H1 (cell line): Measurements from ENCODE around the gene TP53I3. TPM values are rescaled to one million over a fixed set of nuclear protein-coding genes. Genes with fewer than 3 reads are reported as not detected.

Experiments used
- CTCF ChIA-PET: fragments of 300-600 bp; sonication (Branson Sonifier 250); formaldehyde crosslinking; loops from one replicate; lab custom pipeline; 2021; ENCODE audit not compliant: partially characterized antibody; lab: Charles Lee
- POLR2A ChIA-PET: fragments of 300-600 bp; sonication (Branson Sonifier 250); formaldehyde crosslinking; loops from one replicate; lab custom pipeline; 2021; ENCODE audit warnings: inconsistent platforms; ENCODE audit not compliant: partially characterized antibody; lab: Charles Lee
- DNase-seq, 2 experiments: peaks; one replicate each; pipeline versions ENCODE4 v3.0.0 to v3.0.0-alpha.2; 2010 to 2022; ENCODE audit warnings: low spot score in 2 of 2, low read depth in 1 of 2, mixed read lengths in 1 of 2
- FAIRE-seq: peaks from 2 replicates; lab custom pipeline; 2011; peaks lifted over from hg19 to GRCh38; lab: Jason Lieb, UNC
- H2AFZ ChIP-seq: 2 replicates; pipeline ENCODE4 v1.8.1; 2012; ENCODE audit warnings: low read length, inconsistent platforms
- H2AK5ac ChIP-seq: 2 replicates; pipeline ENCODE4 v1.6.1; 2013; ENCODE audit warnings: low read depth, low read length
- H2BK120ac ChIP-seq: replicated peaks from 2 replicates; pipeline ENCODE3; 2013; ENCODE audit warnings: low read depth, low read length, inconsistent platforms
- H2BK12ac ChIP-seq: 2 replicates; pipeline ENCODE4 v1.6.1; 2013; ENCODE audit warnings: low read depth, low read length
- H2BK15ac ChIP-seq: 2 replicates; pipeline ENCODE4 v1.6.1; 2013; ENCODE audit warnings: low read length
- H2BK20ac ChIP-seq: 2 replicates; pipeline ENCODE4 v1.6.1; 2013; ENCODE audit warnings: low read length
- H2BK5ac ChIP-seq: 2 replicates; pipeline ENCODE4 v1.6.1; 2013; ENCODE audit warnings: low read depth, low read length
- H3K14ac ChIP-seq: 2 replicates; pipeline ENCODE4 v1.6.1; 2013; ENCODE audit warnings: inconsistent platforms; ENCODE audit not compliant: insufficient read length
- H3K18ac ChIP-seq: 2 replicates; pipeline ENCODE4 v1.6.1; 2013; ENCODE audit warnings: low read length; ENCODE audit errors: extremely low read depth
- H3K23ac ChIP-seq: 2 replicates; pipeline ENCODE4 v1.6.1; 2013; ENCODE audit warnings: inconsistent platforms; ENCODE audit not compliant: insufficient read length
- H3K23me2 ChIP-seq: 2 replicates; pipeline ENCODE4 v1.6.1; 2013; ENCODE audit warnings: low read depth, low read length
- H3K27ac ChIP-seq: 2 replicates; pipeline ENCODE4 v1.6.1; 2011; ENCODE audit warnings: low read depth, low read length, inconsistent platforms
- H3K27me3 ChIP-seq, 4 experiments: replicated peaks in 1 of 4; 1 replicate in 1 of 4; 2 replicates in 3 of 4; pipeline versions ENCODE4 v1.6.1 to v1.8.1; 2011 to 2013; ENCODE audit warnings: low read length in 3 of 4, mild to moderate bottlenecking in 3 of 4, inconsistent platforms in 2 of 4, mixed read lengths in 2 of 4, moderate library complexity in 1 of 4; ENCODE audit not compliant: control insufficient read depth in 3 of 4, insufficient read depth in 3 of 4; ENCODE audit errors: extremely low read depth in 1 of 4
- H3K36me3 ChIP-seq, 4 experiments: 2 replicates each; pipeline versions ENCODE4 v1.6.1 to v1.8.1; 2011 to 2013; ENCODE audit warnings: mild to moderate bottlenecking in 4 of 4, low read length in 3 of 4, moderate library complexity in 2 of 4, control low read depth in 1 of 4, inconsistent platforms in 1 of 4; ENCODE audit not compliant: insufficient read depth in 4 of 4, control insufficient read depth in 2 of 4
- H3K4ac ChIP-seq: replicated peaks from 2 replicates; pipeline ENCODE3; 2013; ENCODE audit warnings: low read length, low read depth, mixed read lengths, inconsistent platforms; ENCODE audit not compliant: insufficient read length
- H3K4me1 ChIP-seq, 4 experiments: replicated peaks in 1 of 4; 1 replicate in 1 of 4; 2 replicates in 3 of 4; pipeline versions ENCODE4 v1.6.1 to v1.8.1; 2011 to 2013; ENCODE audit warnings: low read length in 3 of 4, inconsistent platforms in 2 of 4, mixed read lengths in 1 of 4; ENCODE audit not compliant: insufficient read depth in 4 of 4, control insufficient read depth in 3 of 4
- H3K4me2 ChIP-seq, 2 experiments: 2 replicates each; pipeline versions ENCODE4 v1.6.1 to v1.8.1; 2011 to 2013; ENCODE audit warnings: low read depth in 2 of 2, low read length in 2 of 2, control low read depth in 1 of 2, inconsistent platforms in 1 of 2, mild to moderate bottlenecking in 1 of 2; ENCODE audit not compliant: insufficient read depth in 1 of 2
- H3K4me3 ChIP-seq, 4 experiments: fragments of 200-600, 300-600 bp in 1 of 4; sonication (generic), shearing (Covaris generic), sonication (Bioruptor Twin) in 1 of 4; 2 replicates each; pipeline versions ENCODE4 v1.5.1 to v1.8.1; 2011 to 2016; ENCODE audit warnings: low read length in 4 of 4, low read depth in 3 of 4, control low read depth in 2 of 4, inconsistent platforms in 2 of 4, mild to moderate bottlenecking in 2 of 4, mixed read lengths in 1 of 4, moderate library complexity in 1 of 4; ENCODE audit not compliant: insufficient read depth in 2 of 4; ENCODE audit errors: extremely low read depth in 1 of 4
- H3K56ac ChIP-seq: replicated peaks from 2 replicates; pipeline ENCODE3; 2013; ENCODE audit warnings: low read depth, mild to moderate bottlenecking, mixed read lengths, low read length, inconsistent platforms; ENCODE audit not compliant: insufficient read length
- H3K79me1 ChIP-seq: 2 replicates; pipeline ENCODE4 v1.6.1; 2013; ENCODE audit warnings: low read depth, low read length, control low read depth
- H3K79me2 ChIP-seq, 2 experiments: 2 replicates each; pipeline versions ENCODE4 v1.6.1 to v1.8.1; 2012 to 2013; ENCODE audit warnings: low read length in 2 of 2, mild to moderate bottlenecking in 2 of 2, inconsistent platforms in 1 of 2; ENCODE audit not compliant: insufficient read depth in 2 of 2, control insufficient read depth in 1 of 2
- H3K9ac ChIP-seq, 4 experiments: replicated peaks in 1 of 4; 1 replicate in 1 of 4; 2 replicates in 3 of 4; pipeline versions ENCODE4 v1.6.1 to v1.8.1; 2011 to 2013; ENCODE audit warnings: low read depth in 3 of 4, low read length in 3 of 4, control low read depth in 2 of 4, mild to moderate bottlenecking in 2 of 4, moderate library complexity in 2 of 4, inconsistent platforms in 1 of 4; ENCODE audit errors: extremely low read depth in 1 of 4
- H3K9me3 ChIP-seq, 2 experiments: 2 replicates each; pipeline versions ENCODE4 v1.6.1 to v1.8.1; 2012 to 2013; ENCODE audit warnings: mild to moderate bottlenecking in 2 of 2, moderate library complexity in 2 of 2, control low read depth in 1 of 2, inconsistent platforms in 1 of 2, low read depth in 1 of 2, low read length in 1 of 2, mixed read lengths in 1 of 2; ENCODE audit not compliant: insufficient read depth in 2 of 2
- H4K20me1 ChIP-seq, 2 experiments: replicated peaks in 1 of 2; 2 replicates each; pipeline versions ENCODE3 to v1.8.1; 2011 to 2013; ENCODE audit warnings: inconsistent platforms in 2 of 2, low read length in 2 of 2, mild to moderate bottlenecking in 1 of 2; ENCODE audit not compliant: insufficient read depth in 2 of 2, control insufficient read depth in 1 of 2
- H4K5ac ChIP-seq: 2 replicates; pipeline ENCODE4 v1.6.1; 2013; ENCODE audit warnings: low read length, low read depth, mixed read lengths, inconsistent platforms; ENCODE audit not compliant: insufficient read length
- H4K8ac ChIP-seq: 2 replicates; pipeline ENCODE4 v1.8.0; 2013; ENCODE audit warnings: mild to moderate bottlenecking, moderate library complexity, low read length, inconsistent platforms; ENCODE audit not compliant: insufficient read depth; ENCODE audit errors: extremely low read depth
- H4K91ac ChIP-seq: replicated peaks from 2 replicates; pipeline ENCODE3; 2013; ENCODE audit warnings: low read length, mixed read lengths, inconsistent platforms; ENCODE audit not compliant: insufficient read length
- SRF ChIP-seq: IDR thresholded peaks from 2 replicates; pipeline ENCODE4 v1.6.1; 2011; ENCODE audit warnings: mild to moderate bottlenecking, low read depth, low read length, moderate library complexity
- WGBS, 2 experiments: shearing (Covaris generic) in 1 of 2; methylation state at CpG; one replicate each; pipeline versions ENCODE4 v1.1.6 to v1.1.7; 2013 to 2015; ENCODE audit warnings: low lambda C conversion rate in 2 of 2, mixed read lengths in 2 of 2, inconsistent platforms in 1 of 2, low coverage in 1 of 2, missing lambda C conversion rate in 1 of 2; ENCODE audit not compliant: insufficient replicate concordance in 2 of 2, insufficient coverage in 1 of 2, insufficient read length in 1 of 2; ENCODE audit errors: extremely low coverage in 1 of 2, missing lambda C conversion rate in 1 of 2; 5-methylcytosine and 5-hydroxymethylcytosine counted together
- polyA plus RNA-seq, 7 experiments: library from polyadenylated mRNA; depleted of rRNA in 3 of 7; stranded (reverse) in 5 of 7; unstranded in 2 of 7; fragments of >200 nt in 5 of 7; fragments of 200-250 nt in 2 of 7; gene quantifications; 1 replicate in 5 of 7; 2 replicates in 1 of 7; 4 replicates in 1 of 7; pipeline versions ENCODE4 v1.2.1 to v1.2.3, GENCODE V29; 2011 to 2013; ENCODE audit warnings: missing spikeins in 2 of 7, mixed read lengths in 2 of 7
- total RNA-seq: library from RNA; stranded (reverse); fragmentation: NEBNext Ultra II Directional; extraction: Animal tissue kit (Norgen Biotek cat#: 25700); gene quantifications from 2 replicates; pipeline ENCODE4 v1.2.1, GENCODE V29; 2021
- TF ChIP-seq, protein P1 (sequence below): IDR thresholded peaks from 2 replicates; pipeline ENCODE4 v1.6.1; 2012; ENCODE audit warnings: inconsistent platforms

The TP53I3 gene
- total and polyA plus RNA-seq, 2 of the 8 experiments (the other 6 are each of a cell fraction or from before 2014, with no cell fraction given), result 29.4 to 34.5 TPM

DNA sequence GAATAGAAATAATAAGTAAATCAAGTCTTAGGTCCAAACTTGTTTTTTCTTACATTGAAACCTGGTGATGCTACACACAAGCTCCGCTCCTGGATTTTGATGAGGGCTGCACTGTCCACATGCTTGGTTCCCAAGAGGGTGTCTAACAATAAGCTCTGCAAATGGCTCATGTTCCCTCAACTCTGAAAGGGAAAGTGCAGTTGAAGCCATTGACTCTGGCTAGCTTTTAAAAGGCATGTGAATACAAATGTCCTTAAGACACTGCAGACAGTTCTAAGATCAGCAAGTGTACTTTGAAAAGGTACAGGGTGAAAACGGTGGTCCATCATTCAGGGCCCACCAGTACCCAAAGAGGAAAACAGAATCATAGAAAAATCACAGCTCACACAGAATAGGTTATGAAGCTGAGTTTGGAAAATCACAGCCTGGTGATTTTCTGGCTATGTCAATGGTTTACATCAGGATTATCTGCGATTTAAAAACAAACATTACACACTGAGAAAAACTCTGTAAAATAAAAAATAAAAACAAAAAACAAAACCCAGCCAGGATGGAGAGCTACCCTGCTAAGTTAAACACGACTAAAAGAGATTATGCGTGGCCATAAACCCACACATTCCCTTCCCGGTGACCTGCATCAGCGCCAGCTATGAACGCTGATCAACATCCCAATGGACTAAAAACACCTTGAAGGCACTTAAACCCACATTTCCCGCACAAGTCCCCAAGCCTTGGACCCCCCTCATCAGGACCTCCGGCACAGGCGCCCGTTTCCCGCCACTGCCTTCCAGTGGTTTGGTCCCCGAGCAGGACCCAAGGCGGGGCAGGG, 37.9 kb upstream of the TP53I3 start:
- ChIA-PET POLR2A (interaction anchor here (0.6 to 2.0 kb wide), 7 partner anchors 12 to 1049 kb away, joined by 3 to 24 read pairs (median 3); partner anchors contain the start of gene TP53I3), CTCF (interaction anchor here (1.0 to 2.3 kb wide), 5 partner anchors 11 to 103 kb away, joined by 3 to 9 read pairs (median 7); partner anchors contain the start of gene TP53I3)
- Histone ChIP-seq H2BK120ac (peak overlapping the region; percentile 85), H3K14ac (no peak overlapping the region), H3K4me3 (peak overlapping the region; percentile 60 to 68 (median 66)), H3K4me1 (peaks cover 4 to 7% (median 6%) of the 10 kb centered on the region in 4 experiments; a peak in 6 of 7 replicates), H3K4ac (peak overlapping the region; percentile 87), H2BK15ac (no peak overlapping the region; the same call in 1 of the 2 replicates), H3K79me2 (no peaks in the 10 kb centered on the region), H2AK5ac (no peak overlapping the region), H2AFZ (peak overlapping the region; percentile 95), H3K18ac (peak overlapping the region; percentile 75; the same call in 1 of the 2 replicates), H3K27ac (0 out of 2 replicates have a peak overlapping the region, but pooled peaks have one; percentile 6), H2BK20ac (peak overlapping the region; percentile 64; the same call in 1 of the 2 replicates), H3K23ac (no peak overlapping the region), H3K4me2 (peak overlapping the region; percentile 75 to 80), H3K9ac (peak overlapping the region in 3 of 4 experiments; percentile 25 to 80 (median 70); a peak in 5 of 7 replicates), H3K23me2 (peaks cover 3% of the 10 kb centered on the region), H3K79me1 (no peaks in the 10 kb centered on the region), H4K20me1 (no peaks in the 10 kb centered on the region), H4K5ac (peak overlapping the region; percentile 70), H3K36me3 (no peaks in the 10 kb centered on the region), H4K91ac (peak overlapping the region; percentile 60), H2BK12ac (no peak overlapping the region), H3K9me3 (no peaks in the 10 kb centered on the region), H3K56ac (no peak overlapping the region), H2BK5ac (no peak overlapping the region), H4K8ac (peak overlapping the region; percentile 95), H3K27me3 (peaks cover 0 to 10% (median 4%) of the 10 kb centered on the region in 4 experiments; a peak in 4 of 7 replicates)
- 28% methylated on average over 15 of the region's 15 CpGs; no CpG with 5 or more reads in 1 of the 2 experiments for WGBS, 2 experiments
- FAIRE-seq, result no peak
- no peak for DNase-seq
- TF ChIP-seq, protein P1, sequence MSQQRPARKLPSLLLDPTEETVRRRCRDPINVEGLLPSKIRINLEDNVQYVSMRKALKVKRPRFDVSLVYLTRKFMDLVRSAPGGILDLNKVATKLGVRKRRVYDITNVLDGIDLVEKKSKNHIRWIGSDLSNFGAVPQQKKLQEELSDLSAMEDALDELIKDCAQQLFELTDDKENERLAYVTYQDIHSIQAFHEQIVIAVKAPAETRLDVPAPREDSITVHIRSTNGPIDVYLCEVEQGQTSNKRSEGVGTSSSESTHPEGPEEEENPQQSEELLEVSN, result peak; percentile 93
- no peak for TF ChIP-seq SRF
